Measurements from ENCODE around the gene ZNF622. TPM values are rescaled to one million over a fixed set of nuclear protein-coding genes. Genes with fewer than 3 reads are reported as not detected.

Gene ZNF622
- total RNA-seq, 1 experiment from 2014 or later = 54.4 TPM

DNA sequence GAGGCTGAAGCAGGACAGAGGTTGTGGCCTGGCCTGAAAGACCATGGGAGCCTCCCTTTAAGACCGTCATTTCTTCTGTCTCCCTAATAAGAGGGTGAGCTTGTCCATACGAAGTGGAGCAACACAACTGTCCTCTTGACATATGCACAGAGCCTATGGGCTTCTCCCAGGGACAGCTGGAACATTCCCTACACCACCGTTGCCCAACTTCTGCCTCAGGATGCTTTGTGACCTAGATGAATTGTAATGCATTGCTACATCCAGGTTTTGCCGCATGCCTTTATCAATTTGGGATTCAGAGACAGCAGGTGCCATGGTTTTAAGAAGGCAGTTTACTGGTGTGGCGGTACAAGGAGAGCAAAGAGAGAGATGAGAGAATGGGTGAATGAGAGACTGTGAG, 34.4 kb upstream of the ZNF622 start:
- Histone ChIP-seq H3F3A (ENCODE audit: insufficient read depth, low read depth) (peaks cover 9% of the 10 kb centered on the region; the same call in 1 of the 2 replicates), H3K4me2 (no peak overlapping the region), H3K4me3 (no peak overlapping the region), H4K20me1 (ENCODE audit: insufficient read depth) (no peaks in the 10 kb centered on the region), H2AFZ (no peak overlapping the region), H3K27me3 (ENCODE audit: insufficient read depth, low read depth) (no peaks in the 10 kb centered on the region), H3K27ac (no peak overlapping the region), H3K9me3 (ENCODE audit: insufficient read depth, low read depth) (peaks cover 5% of the 10 kb centered on the region; the same call in 1 of the 2 replicates), H3K36me3 (ENCODE audit: low read depth) (no peaks in the 10 kb centered on the region), H3K4me1 (replicated peaks; ENCODE audit: insufficient read depth) (peaks cover 11% of the 10 kb centered on the region), H3K79me2 (ENCODE audit: low read depth) (no peaks in the 10 kb centered on the region), H3K9me2 (ENCODE audit: insufficient read depth) (no peaks in the 10 kb centered on the region)
- DNase-seq = peak in 1 of 2 experiments; percentile 25
- POLR2A ChIA-PET (ENCODE audit: unreplicated experiment) = no interaction called here
- no TSS peak for BruUV-seq (replicated peaks)
- TF ChIP-seq, protein P1, sequence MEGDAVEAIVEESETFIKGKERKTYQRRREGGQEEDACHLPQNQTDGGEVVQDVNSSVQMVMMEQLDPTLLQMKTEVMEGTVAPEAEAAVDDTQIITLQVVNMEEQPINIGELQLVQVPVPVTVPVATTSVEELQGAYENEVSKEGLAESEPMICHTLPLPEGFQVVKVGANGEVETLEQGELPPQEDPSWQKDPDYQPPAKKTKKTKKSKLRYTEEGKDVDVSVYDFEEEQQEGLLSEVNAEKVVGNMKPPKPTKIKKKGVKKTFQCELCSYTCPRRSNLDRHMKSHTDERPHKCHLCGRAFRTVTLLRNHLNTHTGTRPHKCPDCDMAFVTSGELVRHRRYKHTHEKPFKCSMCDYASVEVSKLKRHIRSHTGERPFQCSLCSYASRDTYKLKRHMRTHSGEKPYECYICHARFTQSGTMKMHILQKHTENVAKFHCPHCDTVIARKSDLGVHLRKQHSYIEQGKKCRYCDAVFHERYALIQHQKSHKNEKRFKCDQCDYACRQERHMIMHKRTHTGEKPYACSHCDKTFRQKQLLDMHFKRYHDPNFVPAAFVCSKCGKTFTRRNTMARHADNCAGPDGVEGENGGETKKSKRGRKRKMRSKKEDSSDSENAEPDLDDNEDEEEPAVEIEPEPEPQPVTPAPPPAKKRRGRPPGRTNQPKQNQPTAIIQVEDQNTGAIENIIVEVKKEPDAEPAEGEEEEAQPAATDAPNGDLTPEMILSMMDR (conservative IDR thresholded peaks at IDR 0.05) = no peak
- TF ChIP-seq EZH2 (IDR thresholded peaks at IDR 0.05; ENCODE audit: low read depth) = no peak
- CTCF ChIA-PET = no interaction called here
- intact Hi-C loops (cut with micrococcal nuclease; ENCODE audit: unreplicated experiment) = no loop called here

DNA sequence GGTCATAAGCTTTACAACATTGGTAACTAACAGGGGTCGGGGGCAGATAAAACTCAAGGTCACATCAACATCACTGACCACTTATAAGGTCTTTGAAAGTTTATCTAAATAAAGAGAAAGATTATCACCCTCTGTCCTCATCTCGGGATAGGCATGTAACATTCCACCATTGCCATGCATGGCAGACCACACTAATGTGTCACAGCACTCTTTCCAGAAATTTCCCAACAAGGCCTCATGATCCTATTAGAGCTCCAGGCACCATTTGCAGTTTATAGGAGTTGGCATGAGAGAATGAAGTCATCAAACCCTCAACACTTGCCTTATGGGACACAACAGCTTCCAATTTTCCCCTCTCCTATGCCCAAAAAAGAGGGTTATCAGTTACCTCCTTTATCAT, 31.9 kb upstream of the ZNF622 start:
- Histone ChIP-seq H3K4me2 (no peak overlapping the region), H3K4me1 (replicated peaks; ENCODE audit: insufficient read depth) (peaks cover 21% of the 10 kb centered on the region), H3K79me2 (ENCODE audit: low read depth) (no peaks in the 10 kb centered on the region), H3K9me3 (ENCODE audit: insufficient read depth, low read depth) (peaks cover 10% of the 10 kb centered on the region; the same call in 1 of the 2 replicates), H3K27me3 (ENCODE audit: insufficient read depth, low read depth) (no peaks in the 10 kb centered on the region), H3K27ac (no peak overlapping the region), H3K4me3 (no peak overlapping the region), H3K36me3 (ENCODE audit: low read depth) (no peaks in the 10 kb centered on the region), H3K9me2 (ENCODE audit: insufficient read depth) (no peaks in the 10 kb centered on the region), H3F3A (ENCODE audit: insufficient read depth, low read depth) (peaks cover 13% of the 10 kb centered on the region), H2AFZ (no peak overlapping the region), H4K20me1 (ENCODE audit: insufficient read depth) (no peaks in the 10 kb centered on the region)
- CTCF ChIA-PET = no interaction called here
- intact Hi-C loops (cut with micrococcal nuclease; ENCODE audit: unreplicated experiment) = no loop called here
- no TSS peak for BruUV-seq (replicated peaks)
- DNase-seq = peak in 1 of 2 experiments; percentile 29
- POLR2A ChIA-PET (ENCODE audit: unreplicated experiment) = no interaction called here
- TF ChIP-seq EZH2 (IDR thresholded peaks at IDR 0.05; ENCODE audit: low read depth) = no peak
- TF ChIP-seq, protein P1 (conservative IDR thresholded peaks at IDR 0.05) = no peak

DNA sequence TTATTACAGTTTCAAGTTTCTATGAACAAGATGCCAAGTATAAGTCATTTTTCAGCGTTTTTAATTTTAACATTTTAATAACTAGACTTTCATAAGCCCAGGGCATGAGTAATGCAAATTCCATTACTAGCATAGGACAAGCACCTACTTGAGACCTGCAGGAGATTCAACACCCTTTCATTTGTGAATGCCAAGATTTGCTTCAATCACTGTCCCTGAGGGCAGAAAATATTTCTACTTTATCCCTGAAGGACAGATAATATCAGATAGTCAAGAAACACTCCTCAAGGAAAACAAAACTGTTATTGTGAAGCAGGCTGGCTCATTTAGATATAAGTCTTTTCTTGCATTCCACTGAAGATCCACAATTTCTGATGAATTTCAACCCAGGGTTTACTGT, 27.7 kb upstream of the ZNF622 start:
- Histone ChIP-seq H3K4me1 (replicated peaks; ENCODE audit: insufficient read depth) (peaks cover 26% of the 10 kb centered on the region), H3K79me2 (ENCODE audit: low read depth) (no peaks in the 10 kb centered on the region), H3K27me3 (ENCODE audit: insufficient read depth, low read depth) (no peaks in the 10 kb centered on the region), H3K36me3 (ENCODE audit: low read depth) (no peaks in the 10 kb centered on the region), H2AFZ (no peak overlapping the region), H3F3A (ENCODE audit: insufficient read depth, low read depth) (peaks cover 15% of the 10 kb centered on the region), H3K4me2 (peak overlapping the region; percentile 32), H3K9me3 (ENCODE audit: insufficient read depth, low read depth) (peaks cover 10% of the 10 kb centered on the region; the same call in 1 of the 2 replicates), H3K4me3 (no peak overlapping the region), H3K27ac (peak overlapping the region; percentile 62), H4K20me1 (ENCODE audit: insufficient read depth) (no peaks in the 10 kb centered on the region), H3K9me2 (ENCODE audit: insufficient read depth) (no peaks in the 10 kb centered on the region)
- intact Hi-C loops (cut with micrococcal nuclease; ENCODE audit: unreplicated experiment) = loop anchor here (1.0 to 2.0 kb wide), 5 partner anchors 16 to 710 kb away; partner anchors contain the start of gene MYO10
- peak; percentile 45 to 92 for DNase-seq
- ChIA-PET POLR2A (ENCODE audit: unreplicated experiment) (no interaction called here), CTCF (interaction anchor here (0.6 to 1.4 kb wide), 3 partner anchors 58 to 176 kb away, joined by 4 to 10 read pairs (median 9); no protein-coding TSS in a partner anchor)
- BruUV-seq (replicated peaks) = no TSS peak
- TF ChIP-seq, protein P1 (conservative IDR thresholded peaks at IDR 0.05) = no peak
- no peak for TF ChIP-seq EZH2 (IDR thresholded peaks at IDR 0.05; ENCODE audit: low read depth)

Measured in PC-9 (cell line).